Type B pancreatic cell (in vitro differentiated cells): ENCODE results near the gene KCNJ3. TPM values are rescaled to one million over a fixed set of nuclear protein-coding genes. Genes with fewer than 3 reads are reported as not detected.
"Not testable (repeated sequence)": the region's sequence is repeated elsewhere in the genome, so short reads cannot be mapped to it uniquely, and the experiment has no call there.

Source experiments
- DNase-seq: peaks from one replicate; pipeline ENCODE4 v3.0.0; 2021; ENCODE audit warnings: mixed read lengths; ENCODE audit not compliant: unreplicated experiment; ENCODE audit errors: extremely low spot score
- H3K27ac Mint-ChIP-seq: 2 replicates; pipeline ENCODE4 v1.8.0; 2021; ENCODE audit warnings: mild to moderate bottlenecking, mixed read lengths
- H3K27me3 Mint-ChIP-seq: 2 replicates; pipeline ENCODE4 v1.8.0; 2021; ENCODE audit warnings: mixed read lengths
- H3K36me3 Mint-ChIP-seq: 2 replicates; pipeline ENCODE4 v1.8.0; 2021; ENCODE audit warnings: mixed read lengths
- H3K4me1 Mint-ChIP-seq: one replicate; pipeline ENCODE4 v1.8.0; 2021; ENCODE audit warnings: mixed read lengths; ENCODE audit not compliant: unreplicated experiment
- H3K4me3 Mint-ChIP-seq: 2 replicates; pipeline ENCODE4 v1.8.0; 2021; ENCODE audit warnings: mild to moderate bottlenecking, mixed read lengths
- H3K9me3 Mint-ChIP-seq: 2 replicates; pipeline ENCODE4 v1.8.0; 2021; ENCODE audit warnings: mixed read lengths
- CTCF ChIP-seq: fragments of 200-600 bp; sonication (generic); conservative IDR thresholded peaks from 2 replicates; pipeline ENCODE4 v1.5.0; 2021; ENCODE audit warnings: antibody characterized with exemption, mild to moderate bottlenecking
- total RNA-seq: library from RNA; stranded (reverse); gene quantifications from 2 replicates; pipeline ENCODE4 v1.2.1, GENCODE V29; 2021; ENCODE audit warnings: low replicate concordance

KCNJ3 gene
- total RNA-seq, 1 donor from 2014 or later, result 6.0 TPM

- no peaks in the 10 kb centered on the region for H3K27me3 Mint-ChIP-seq
- H3K4me1 Mint-ChIP-seq, result no peaks in the 10 kb centered on the region
- no peaks in the 10 kb centered on the region for H3K9me3 Mint-ChIP-seq
- H3K27ac Mint-ChIP-seq, result no peak overlapping the region
- H3K4me3 Mint-ChIP-seq, result no peak overlapping the region
- no peaks in the 10 kb centered on the region for H3K36me3 Mint-ChIP-seq
- no peak for TF ChIP-seq CTCF
- no peak for DNase-seq
Measured at GRCh38 chr2:154855138-154855537, 156.6 kb downstream of the KCNJ3 start.

GRCh38 chr2:154867151-154867550, 168.7 kb downstream of the KCNJ3 start:
- H3K27me3 Mint-ChIP-seq, H3K27ac Mint-ChIP-seq, H3K4me1 Mint-ChIP-seq, DNase-seq, H3K9me3 Mint-ChIP-seq, H3K36me3 Mint-ChIP-seq, H3K4me3 Mint-ChIP-seq: not testable (repeated sequence)

DNA sequence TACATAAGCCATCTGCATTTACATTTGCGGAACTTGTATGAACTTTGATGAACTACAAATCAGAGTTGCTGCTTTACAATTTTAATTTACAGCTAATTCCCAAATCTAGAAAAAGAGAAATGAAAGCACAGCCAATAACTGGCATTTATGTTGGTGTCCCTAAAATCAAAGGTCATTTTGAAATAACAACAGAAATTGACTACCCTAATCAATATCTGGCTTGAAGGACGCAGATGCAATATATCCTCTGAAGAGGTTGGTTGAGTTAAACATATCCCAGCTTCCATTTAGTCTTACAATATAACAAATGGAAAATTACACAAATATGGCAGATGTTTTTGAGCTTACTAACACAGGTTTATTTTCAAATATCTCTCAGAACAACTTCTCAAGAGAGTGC, 177.5 kb downstream of the KCNJ3 start:
- Mint-ChIP-seq H3K36me3 (no peaks in the 10 kb centered on the region), H3K9me3 (no peaks in the 10 kb centered on the region), H3K4me1 (no peaks in the 10 kb centered on the region), H3K27ac (no peak overlapping the region), H3K27me3 (no peaks in the 10 kb centered on the region), H3K4me3 (no peak overlapping the region)
- no peak for DNase-seq
- TF ChIP-seq CTCF, result no peak

DNA sequence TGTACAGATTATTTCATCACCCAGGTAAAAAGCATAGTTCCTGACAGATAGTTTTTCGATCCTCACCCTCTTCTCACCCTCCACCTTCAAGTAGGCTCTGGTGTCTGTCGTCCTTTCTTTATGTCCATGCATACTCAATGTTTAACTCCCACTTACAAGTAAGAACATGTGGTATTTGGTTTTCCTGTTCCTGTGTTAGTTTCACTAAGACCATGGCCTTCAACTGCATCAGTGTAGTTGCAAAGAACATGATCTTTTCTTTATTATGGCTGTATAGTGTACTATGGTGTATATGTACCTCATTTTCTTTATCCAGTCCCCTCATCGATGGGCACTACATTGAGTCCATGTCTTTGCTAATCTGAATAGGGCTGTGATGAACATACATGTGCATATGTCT, 184.2 kb downstream of the KCNJ3 start:
- Mint-ChIP-seq H3K4me1 (no peaks in the 10 kb centered on the region), H3K27ac (no peak overlapping the region), H3K27me3 (no peaks in the 10 kb centered on the region), H3K9me3 (no peaks in the 10 kb centered on the region), H3K36me3 (no peaks in the 10 kb centered on the region), H3K4me3 (no peak overlapping the region)
- no peak for TF ChIP-seq CTCF
- no peak for DNase-seq

DNA sequence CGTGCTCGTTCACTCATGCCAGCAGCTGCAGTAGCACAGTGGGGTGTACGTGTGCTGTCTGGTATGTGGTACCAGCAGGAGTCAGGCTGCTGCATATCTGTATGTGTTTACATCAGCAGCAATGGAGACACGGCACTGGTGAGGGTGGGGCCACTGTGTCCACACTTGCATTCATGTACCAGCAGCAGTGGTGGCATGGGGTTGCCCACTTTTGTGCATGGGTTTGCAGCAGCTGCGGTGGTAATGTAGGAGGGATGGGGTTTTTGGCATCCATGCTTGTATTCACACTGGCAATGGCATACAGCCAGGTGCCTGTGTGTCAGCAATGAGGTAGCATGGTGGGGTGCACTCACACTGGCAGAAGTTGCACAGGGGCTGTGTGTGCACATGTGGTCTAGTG, 187.8 kb downstream of the KCNJ3 start:
- DNase-seq, result no peak
- Mint-ChIP-seq H3K27ac (no peak overlapping the region), H3K9me3 (no peaks in the 10 kb centered on the region), H3K36me3 (no peaks in the 10 kb centered on the region), H3K27me3 (no peaks in the 10 kb centered on the region), H3K4me1 (no peaks in the 10 kb centered on the region), H3K4me3 (no peak overlapping the region)
- no peak for TF ChIP-seq CTCF

DNA sequence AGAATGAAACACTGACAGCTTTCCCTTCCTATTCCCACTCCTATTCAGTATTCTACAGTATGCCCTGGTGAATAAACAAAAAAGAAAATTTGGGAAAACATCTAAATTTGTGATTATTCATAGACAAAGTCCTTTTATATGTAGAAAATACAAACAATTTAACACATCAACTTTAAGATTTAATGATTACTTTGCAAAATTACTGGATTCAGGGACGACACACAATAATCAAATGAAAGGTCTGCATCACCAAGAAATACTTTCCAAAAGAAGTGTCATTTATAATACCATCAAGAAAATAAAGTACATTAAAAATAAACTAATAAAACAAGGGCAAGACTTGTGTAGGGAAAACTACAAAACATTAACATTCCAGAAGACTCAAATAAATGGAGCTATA, 199.8 kb downstream of the KCNJ3 start:
- no peaks in the 10 kb centered on the region for H3K4me1 Mint-ChIP-seq
- H3K9me3 Mint-ChIP-seq, result no peaks in the 10 kb centered on the region
- no peak overlapping the region for H3K4me3 Mint-ChIP-seq
- H3K36me3 Mint-ChIP-seq, result no peaks in the 10 kb centered on the region
- no peak for DNase-seq
- TF ChIP-seq CTCF, result no peak
- no peak overlapping the region for H3K27ac Mint-ChIP-seq
- H3K27me3 Mint-ChIP-seq, result no peaks in the 10 kb centered on the region
